H1 (cell line): ENCODE data around the gene OSBP. TPM values are rescaled to one million over a fixed set of nuclear protein-coding genes. Genes with fewer than 3 reads are reported as not detected.
A peak's percentile ranks its signal among the peaks of the same experiment; 100 is the strongest.

Experiments
- ATF3 ChIP-seq: IDR thresholded peaks from 2 replicates; pipeline ENCODE4 v1.6.1; 2011; ENCODE audit warnings: low read depth, mild to moderate bottlenecking, low read length; ENCODE audit not compliant: insufficient read depth
- CHD7 ChIP-seq: fragments of 300-600 bp; sonication (generic); IDR thresholded peaks from 2 replicates; pipeline ENCODE4 v1.7.1; 2012; ENCODE audit warnings: low read length, moderate library complexity, mild to moderate bottlenecking, inconsistent platforms; ENCODE audit not compliant: insufficient replicate concordance
- HDAC6 ChIP-seq: IDR thresholded peaks from one replicate; pipeline ENCODE4 v1.7.1; 2012; ENCODE audit warnings: low read depth, mild to moderate bottlenecking, inconsistent platforms, low read length, moderate library complexity
- USF2 ChIP-seq: IDR thresholded peaks from 2 replicates; pipeline ENCODE4 v1.6.1; 2011; ENCODE audit warnings: low read length, improper control_type of control experiment
- polyA plus RNA-seq, 7 experiments: library from polyadenylated mRNA; depleted of rRNA in 3 of 7; stranded (reverse) in 5 of 7; unstranded in 2 of 7; fragments of >200 nt in 5 of 7; fragments of 200-250 nt in 2 of 7; gene quantifications; 1 replicate in 5 of 7; 2 replicates in 1 of 7; 4 replicates in 1 of 7; pipeline versions ENCODE4 v1.2.1 to v1.2.3, GENCODE V29; 2011 to 2013; ENCODE audit warnings: missing spikeins in 2 of 7, mixed read lengths in 2 of 7
- total RNA-seq: library from RNA; stranded (reverse); fragmentation: NEBNext Ultra II Directional; extraction: Animal tissue kit (Norgen Biotek cat#: 25700); gene quantifications from 2 replicates; pipeline ENCODE4 v1.2.1, GENCODE V29; 2021
- TF ChIP-seq, protein P1 (sequence below), 3 experiments: IDR thresholded peaks; 1 replicate in 2 of 3; 2 replicates in 1 of 3; pipeline versions ENCODE4 v1.5.1 to v1.6.1; 2011; ENCODE audit warnings: low read length in 3 of 3, mild to moderate bottlenecking in 3 of 3, inconsistent platforms in 2 of 3, low read depth in 1 of 3, moderate library complexity in 1 of 3; ENCODE audit not compliant: insufficient read depth in 1 of 3; ENCODE audit errors: control extremely low read depth in 1 of 3

The OSBP gene
- total and polyA plus RNA-seq, 2 of the 8 experiments (the other 6 are each of a cell fraction or from before 2014, with no cell fraction given), result 13.2 to 43.1 TPM

DNA sequence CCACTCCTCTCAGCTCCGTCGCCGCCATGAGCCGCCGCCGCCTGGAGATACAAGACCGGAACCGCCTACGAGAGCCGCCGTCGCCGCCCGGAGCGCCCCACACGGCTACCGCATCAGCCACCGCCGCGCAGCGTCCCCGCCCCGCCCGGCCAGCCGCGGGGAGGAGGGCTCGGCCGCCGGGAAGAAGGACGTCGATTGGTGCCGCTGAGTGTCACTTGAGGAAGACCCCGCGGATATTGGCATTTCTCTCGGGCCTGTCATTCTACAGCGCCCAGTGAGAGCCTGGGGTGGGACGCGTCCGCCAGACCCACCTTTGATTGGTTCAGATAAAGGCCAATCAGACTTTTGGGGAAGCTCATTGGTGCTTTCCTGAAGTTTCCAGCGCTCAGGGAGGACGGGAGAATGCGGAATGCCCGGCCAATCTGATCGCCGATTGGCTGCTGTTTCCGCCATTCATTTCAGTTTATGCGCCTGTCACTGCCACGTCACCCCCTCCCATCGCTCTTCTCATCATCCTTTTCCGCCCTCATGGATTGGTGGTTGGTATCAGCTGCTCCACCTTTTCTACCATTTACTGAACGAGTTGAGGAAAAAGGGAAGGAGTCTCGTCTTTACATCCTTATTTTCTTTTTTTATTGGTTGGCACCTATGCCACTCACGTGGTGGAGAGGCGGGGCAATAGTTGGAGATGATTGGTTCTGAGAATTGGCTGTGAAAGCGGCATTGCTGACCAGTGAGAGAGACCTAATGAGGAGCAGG is at the start of gene OSBP (continued):
- TF ChIP-seq USF2 (peak; percentile 55; the same call in 1 of the 2 replicates), CHD7 (no peak), ATF3 (no peak), HDAC6 (no peak)
- TF ChIP-seq, protein P1, sequence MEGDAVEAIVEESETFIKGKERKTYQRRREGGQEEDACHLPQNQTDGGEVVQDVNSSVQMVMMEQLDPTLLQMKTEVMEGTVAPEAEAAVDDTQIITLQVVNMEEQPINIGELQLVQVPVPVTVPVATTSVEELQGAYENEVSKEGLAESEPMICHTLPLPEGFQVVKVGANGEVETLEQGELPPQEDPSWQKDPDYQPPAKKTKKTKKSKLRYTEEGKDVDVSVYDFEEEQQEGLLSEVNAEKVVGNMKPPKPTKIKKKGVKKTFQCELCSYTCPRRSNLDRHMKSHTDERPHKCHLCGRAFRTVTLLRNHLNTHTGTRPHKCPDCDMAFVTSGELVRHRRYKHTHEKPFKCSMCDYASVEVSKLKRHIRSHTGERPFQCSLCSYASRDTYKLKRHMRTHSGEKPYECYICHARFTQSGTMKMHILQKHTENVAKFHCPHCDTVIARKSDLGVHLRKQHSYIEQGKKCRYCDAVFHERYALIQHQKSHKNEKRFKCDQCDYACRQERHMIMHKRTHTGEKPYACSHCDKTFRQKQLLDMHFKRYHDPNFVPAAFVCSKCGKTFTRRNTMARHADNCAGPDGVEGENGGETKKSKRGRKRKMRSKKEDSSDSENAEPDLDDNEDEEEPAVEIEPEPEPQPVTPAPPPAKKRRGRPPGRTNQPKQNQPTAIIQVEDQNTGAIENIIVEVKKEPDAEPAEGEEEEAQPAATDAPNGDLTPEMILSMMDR (IDR thresholded peaks at IDR 0.05; ENCODE audit: control extremely low read depth in 1 of 3, insufficient read depth in 1 of 3, low read depth in 1 of 3, low read length in 3 of 3), result no peak
